CD4-positive, alpha-beta T cell treated with Interleukin-4 for 4 hours (primary cell): ENCODE data around the gene SHH.
A peak's percentile ranks its signal among the peaks of the same experiment; 100 is the strongest.

Experiments
- DNase-seq: peaks from one replicate; pipeline ENCODE4 v3.0.0-alpha.2; 2020

The SHH gene

GRCh38 chr7:155804897-155805825, 7.1 kb downstream of the SHH start:
- DNase-seq, result peak; percentile 11

GRCh38 chr7:155804431-155804831, 7.8 kb downstream of the SHH start:
- DNase-seq, result no peak

DNA sequence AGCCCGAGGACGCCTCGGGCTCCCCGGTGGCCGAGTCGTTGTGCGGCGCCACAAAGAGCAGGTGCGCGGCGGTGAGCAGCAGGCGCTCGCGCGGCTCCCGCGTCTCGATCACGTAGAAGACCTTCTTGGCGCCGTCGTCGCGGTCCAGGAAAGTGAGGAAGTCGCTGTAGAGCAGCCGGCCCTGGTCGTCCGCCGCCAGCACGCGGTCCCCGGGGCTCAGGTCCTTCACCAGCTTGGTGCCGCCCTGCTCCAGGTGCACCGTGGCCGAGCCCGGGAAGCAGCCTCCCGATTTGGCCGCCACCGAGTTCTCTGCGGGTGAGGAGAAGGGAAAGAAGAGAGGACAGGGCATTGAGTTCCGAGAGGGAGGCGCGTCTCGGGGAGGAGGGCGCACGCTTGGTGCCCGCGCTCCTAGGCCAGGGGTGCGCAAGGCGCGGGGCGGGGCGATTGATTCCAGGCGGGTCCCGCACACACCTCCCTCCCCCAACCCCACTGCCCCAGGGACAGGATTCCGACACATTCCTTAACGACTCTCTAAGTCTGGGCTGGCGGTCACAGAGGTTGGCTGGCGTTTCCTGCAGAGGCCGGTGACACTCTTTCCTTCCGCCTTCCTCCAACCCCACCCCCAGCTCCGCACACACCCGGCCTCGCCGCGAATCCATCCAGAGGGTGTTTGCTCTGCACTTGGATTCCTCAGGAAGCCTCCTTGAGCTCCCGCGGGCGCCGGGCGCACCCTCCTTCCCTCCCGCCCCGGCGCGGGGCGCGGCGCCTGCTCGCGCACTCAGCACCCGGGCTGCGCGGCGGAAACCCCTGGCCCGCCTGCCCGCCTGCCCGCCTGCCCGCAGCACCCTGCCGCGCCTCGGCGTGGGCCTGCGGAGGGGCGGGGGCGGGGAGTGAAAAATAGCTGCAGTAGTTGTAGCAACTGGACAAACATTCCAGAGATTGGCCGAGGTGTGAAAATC, 8.6 kb downstream of the SHH start:
- DNase-seq, result no peak

DNA sequence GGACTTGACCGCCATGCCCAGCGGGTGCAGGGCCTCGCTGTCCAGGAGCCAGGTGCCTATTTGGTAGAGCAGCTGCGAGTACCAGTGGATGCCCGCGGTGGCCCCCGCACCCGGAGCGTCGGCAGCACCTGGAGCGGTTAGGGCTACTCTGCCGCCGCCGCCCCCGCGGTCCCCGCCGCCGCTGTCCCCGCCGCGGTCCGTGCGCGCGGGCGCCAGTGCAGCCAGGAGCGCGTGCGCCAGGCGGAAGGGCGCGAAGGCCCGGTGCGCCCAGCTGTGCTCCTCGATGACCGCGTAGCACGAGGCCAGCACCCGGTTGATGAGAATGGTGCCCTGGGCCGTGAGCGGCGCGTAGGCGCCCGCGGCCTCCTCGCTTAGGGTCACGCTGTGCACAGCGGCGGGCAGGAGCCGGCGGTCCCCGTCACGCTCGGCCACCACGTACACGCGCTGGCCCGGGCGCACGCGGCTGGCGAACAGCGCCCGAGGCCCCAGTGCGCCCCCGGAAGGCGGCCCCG, 9.3 kb downstream of the SHH start:
- no peak for DNase-seq

DNA sequence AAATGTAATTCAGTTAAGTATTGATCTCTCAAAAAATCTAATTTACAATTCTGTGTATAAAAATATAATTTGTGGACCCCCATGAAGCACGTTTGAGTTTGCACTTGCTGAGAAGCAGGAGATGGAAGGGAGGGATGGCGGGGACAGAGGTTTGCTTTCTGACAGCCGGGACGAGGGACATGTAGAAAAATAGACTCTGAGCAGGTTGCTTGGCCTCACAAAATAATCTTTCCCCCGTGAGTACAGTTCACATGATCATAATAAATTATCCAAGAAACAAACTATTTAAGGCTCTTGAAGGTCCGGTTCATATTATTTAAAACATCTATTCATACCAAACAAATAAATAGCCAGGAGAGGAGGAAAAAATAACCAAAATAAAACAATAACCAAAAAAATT, 10.0 kb downstream of the SHH start:
- DNase-seq, result no peak

GRCh38 chr7:155800741-155801267, 11.5 kb downstream of the SHH start:
- DNase-seq, result no peak

GRCh38 chr7:155800301-155800700, 12.0 kb downstream of the SHH start:
- no peak for DNase-seq

GRCh38 chr7:155799514-155799913, 12.7 kb downstream of the SHH start:
- DNase-seq, result no peak

DNA sequence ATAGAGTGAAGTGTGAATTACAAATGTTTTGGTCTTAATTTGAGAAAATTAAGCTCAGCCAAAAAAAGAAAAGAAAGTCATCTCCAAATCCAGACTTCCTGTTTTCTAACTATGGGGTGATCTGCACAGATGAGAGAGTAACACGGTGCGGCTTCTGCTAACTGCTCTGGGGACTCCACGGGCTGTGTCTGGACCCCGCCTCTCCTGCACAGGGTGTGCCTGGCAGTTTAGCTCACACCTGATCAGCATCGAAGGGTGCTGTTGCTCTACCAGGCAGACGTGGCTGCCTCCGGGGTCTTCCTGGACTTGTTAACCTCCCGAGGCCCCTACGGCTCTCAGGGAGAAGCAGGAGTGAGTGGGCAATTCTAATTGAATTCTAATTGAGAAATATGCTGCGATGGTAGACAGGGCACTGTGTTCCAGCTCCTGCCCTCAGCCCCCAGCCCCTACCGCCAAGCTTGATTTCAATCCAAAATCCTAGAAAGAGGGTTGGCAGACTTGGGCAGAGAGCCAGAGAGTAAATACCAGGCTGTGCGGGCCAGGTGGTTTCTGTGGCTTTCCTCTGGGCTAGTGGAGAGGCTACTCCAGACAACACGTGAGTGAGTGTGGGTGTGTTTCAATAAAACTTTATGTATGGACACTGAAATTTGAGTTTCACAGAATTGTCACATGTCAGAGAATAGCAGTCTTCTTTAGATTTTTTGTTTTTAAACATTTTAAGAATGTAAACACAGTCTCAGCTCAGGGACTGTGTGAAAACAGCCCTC, 13.4 kb downstream of the SHH start:
- DNase-seq, result no peak

DNA sequence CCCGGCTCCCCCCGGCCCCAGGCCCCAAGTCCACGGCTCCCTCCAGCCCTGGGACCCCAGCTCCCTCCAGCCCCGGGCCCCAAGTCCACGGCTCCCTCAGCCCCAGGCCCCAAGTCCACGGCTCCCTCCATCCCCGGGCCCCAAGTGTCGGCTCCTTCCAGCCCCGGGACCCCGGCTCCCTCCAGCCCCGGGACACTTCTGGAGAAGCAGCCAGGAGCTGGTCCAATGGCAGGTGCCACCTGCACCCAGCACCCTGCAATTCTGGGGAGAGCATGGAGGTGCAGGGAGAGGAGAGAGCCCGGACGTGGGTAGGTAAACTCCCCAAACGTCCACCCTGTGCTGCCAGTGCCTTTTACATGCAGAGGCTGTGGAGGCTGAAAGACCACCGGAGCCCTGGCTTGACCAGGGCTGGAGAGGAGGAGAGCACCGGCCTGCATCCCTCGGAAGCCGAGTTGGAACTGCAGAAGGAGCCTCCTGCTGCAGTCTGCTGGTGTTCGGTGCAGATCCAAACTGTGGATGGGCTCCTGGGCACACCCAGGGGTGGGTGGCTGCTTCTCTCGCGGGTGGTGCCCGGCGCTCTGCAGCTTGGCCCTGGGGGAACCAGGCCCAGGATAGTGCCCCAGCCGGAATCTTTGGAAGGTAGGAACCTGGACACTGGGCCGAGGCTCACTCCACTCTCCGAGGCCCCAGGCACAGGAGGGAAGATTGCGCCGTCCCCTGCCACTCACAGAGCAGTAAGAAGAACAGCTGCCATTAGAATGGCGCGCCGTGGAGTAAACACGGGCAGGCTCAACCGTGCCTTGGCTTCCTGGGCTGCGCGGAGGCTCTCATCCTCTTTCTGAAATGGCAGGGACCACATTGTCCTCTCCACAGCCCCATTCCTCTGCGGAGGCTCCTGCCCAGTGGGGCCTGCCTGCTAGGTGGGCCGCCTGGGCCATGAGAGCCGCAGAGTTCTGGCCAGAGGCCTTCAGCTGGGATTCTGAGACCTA, 14.7 kb downstream of the SHH start:
- DNase-seq, result no peak

GRCh38 chr7:155796381-155797261, 15.6 kb downstream of the SHH start:
- DNase-seq, result peak; percentile 44

DNA sequence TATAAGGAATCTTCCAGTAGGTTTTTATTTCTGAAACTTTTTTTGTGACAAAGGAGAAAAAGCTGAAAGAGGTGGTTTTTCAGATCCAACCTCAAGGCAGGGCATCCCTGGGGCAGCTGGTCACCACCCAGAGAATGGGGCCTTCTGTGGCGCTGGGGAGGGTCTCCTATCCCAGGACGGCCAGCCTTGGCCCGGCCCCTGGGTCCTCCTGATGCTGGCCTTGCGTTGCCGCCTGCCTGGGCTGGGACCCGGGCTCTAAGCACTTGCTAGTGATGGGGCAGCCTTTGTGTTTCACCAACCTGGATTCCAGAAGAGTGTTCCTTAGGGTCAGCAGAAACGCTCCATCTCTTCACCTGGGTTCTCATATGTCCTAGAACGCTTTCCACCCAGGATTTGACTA, 16.3 kb downstream of the SHH start:
- DNase-seq, result no peak

DNA sequence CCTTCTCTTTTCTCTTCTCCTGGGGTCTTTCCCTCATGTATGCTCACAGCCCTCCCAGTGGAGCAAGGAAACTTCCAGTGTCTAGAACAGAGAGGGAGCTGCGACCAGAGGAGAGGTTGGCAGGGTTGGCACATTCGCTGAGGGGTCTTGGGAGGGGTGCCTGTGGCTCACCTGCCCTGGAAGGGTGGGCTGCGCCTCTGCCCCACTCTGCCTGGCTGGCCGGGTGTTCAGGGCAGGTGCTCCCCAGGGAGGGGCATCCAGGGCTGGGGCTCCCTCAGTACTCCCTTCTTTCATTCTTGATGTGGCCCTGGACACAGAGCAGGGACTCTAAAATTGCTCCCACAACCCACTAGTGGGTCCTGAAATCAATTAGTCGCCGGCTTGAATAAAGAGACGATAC, 16.9 kb downstream of the SHH start:
- DNase-seq, result no peak

DNA sequence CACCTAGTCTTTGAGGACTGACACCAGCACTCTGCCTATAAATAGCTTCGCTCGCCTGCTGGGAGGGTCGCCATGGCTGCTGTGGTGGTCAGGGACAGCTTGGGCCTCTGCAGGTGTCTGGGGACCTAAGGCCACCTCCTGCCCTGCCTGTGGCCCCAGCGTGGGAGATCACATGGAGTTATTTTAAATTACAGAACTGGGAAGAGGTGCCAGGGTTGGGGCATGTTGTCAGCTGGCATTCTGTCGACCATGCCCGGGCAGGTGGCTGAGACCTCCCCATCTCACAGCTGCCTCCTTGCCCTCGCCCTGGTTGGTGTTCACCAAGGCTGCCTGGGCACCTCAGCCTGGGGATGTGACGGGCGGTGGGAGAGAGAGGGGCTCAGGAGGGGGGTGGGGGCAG, 18.1 kb downstream of the SHH start:
- DNase-seq, result no peak

DNA sequence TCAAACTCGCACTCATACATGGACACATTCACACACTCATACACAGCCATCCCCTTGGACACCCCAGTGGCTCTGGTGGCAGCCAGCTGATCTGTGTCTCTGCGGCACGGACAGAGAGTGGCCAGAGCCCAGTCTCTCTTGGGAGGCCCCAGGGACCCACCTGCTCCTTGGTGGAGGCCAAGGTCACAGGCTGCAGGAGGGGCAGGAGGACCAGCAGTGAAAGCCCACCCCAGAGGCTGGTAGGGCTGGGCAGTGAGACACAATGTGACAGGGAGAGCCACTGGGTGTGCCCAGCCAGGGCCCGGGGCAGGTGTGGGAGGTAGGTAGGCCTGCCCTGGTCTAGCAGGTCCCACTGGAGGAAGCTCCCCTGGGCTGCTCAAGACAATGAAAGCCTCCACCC, 18.5 kb downstream of the SHH start:
- no peak for DNase-seq

GRCh38 chr7:155792999-155793560, 19.2 kb downstream of the SHH start:
- DNase-seq, result no peak

GRCh38 chr7:155792315-155792960, 19.8 kb downstream of the SHH start:
- DNase-seq, result no peak

GRCh38 chr7:155791836-155792235, 20.4 kb downstream of the SHH start:
- no peak for DNase-seq

DNA sequence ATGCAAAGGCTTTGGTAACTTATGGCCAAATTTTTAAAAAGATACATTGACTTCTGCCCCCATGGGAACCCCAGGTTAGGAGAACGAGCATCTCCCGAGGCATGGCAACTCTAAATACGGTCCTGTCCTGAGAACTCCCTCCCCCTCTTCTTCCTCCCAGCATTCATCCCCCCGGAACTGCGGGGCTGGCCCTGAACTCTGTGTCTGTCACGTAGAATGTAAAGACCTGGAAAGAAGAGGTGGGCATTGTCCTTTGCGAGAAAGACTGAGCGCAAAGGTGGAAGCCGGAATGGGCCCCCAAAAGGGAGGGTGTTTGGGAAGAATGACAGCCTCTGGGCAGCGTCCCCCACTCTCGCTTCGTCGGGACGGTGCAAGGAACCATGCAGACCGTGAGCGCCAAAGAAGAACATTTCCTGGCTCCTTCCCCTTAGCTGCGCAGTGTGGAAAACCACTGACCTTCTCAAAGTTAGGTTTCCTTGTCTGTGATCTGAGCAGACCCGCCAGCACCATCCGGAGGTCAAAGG, 21.0 kb downstream of the SHH start:
- no peak for DNase-seq
